ENCODE results near the gene AP2S1.
"Not testable (repeated sequence)": the region's sequence is repeated elsewhere in the genome, so short reads cannot be mapped to it uniquely, and the experiment has no call there.

Gene AP2S1

GRCh38 chr19:46885411-46885810, 34.8 kb upstream of the AP2S1 start:
- peaks cover 2% of the 10 kb centered on the region for H3K9me3 ChIP-seq (ENCODE audit: severe bottlenecking)
- peaks cover 25% of the 10 kb centered on the region for H3K4me1 ChIP-seq (ENCODE audit: insufficient read depth, poor library complexity, severe bottlenecking)
- DNase-seq (ENCODE audit: low spot score) (no peak), ATAC-seq (ENCODE audit: low read depth) (no peak)
- TF ChIP-seq CTCF (IDR thresholded peaks at IDR 0.05; ENCODE audit: poor library complexity, severe bottlenecking): no peak
- peak overlapping the region; percentile 41 for H3K27ac ChIP-seq (ENCODE audit: poor library complexity, severe bottlenecking)
- H3K27me3 ChIP-seq (ENCODE audit: insufficient read depth, poor library complexity, severe bottlenecking): no peaks in the 10 kb centered on the region
- H3K36me3 ChIP-seq (ENCODE audit: low read depth): peaks cover 2% of the 10 kb centered on the region
- no peak overlapping the region for H3K4me3 ChIP-seq (ENCODE audit: severe bottlenecking)

- H3K36me3 ChIP-seq (ENCODE audit: low read depth): peaks cover 18% of the 10 kb centered on the region
- not testable (repeated sequence) for ATAC-seq (ENCODE audit: low read depth)
These were observed 32.1 kb upstream of the AP2S1 start for GRCh38 chr19:46882751-46883150.

GRCh38 chr19:46882034-46882433, 31.4 kb upstream of the AP2S1 start:
- Histone ChIP-seq H3K9me3 (ENCODE audit: severe bottlenecking) (peaks cover 2% of the 10 kb centered on the region), H3K4me3 (ENCODE audit: severe bottlenecking) (no peak overlapping the region), H3K27ac (ENCODE audit: poor library complexity, severe bottlenecking) (no peak overlapping the region), H3K27me3 (ENCODE audit: insufficient read depth, poor library complexity, severe bottlenecking) (no peaks in the 10 kb centered on the region), H3K36me3 (ENCODE audit: low read depth) (peaks cover 18% of the 10 kb centered on the region), H3K4me1 (ENCODE audit: insufficient read depth, poor library complexity, severe bottlenecking) (peaks cover 39% of the 10 kb centered on the region)
- DNase-seq (ENCODE audit: low spot score) (no peak), ATAC-seq (ENCODE audit: low read depth) (no peak)
- TF ChIP-seq CTCF (IDR thresholded peaks at IDR 0.05; ENCODE audit: poor library complexity, severe bottlenecking): no peak

More at GRCh38 chr19:46882751-46883150, 32.1 kb upstream of the AP2S1 start:
- not testable (repeated sequence) for H3K4me3 ChIP-seq (ENCODE audit: severe bottlenecking); H3K27ac ChIP-seq (ENCODE audit: poor library complexity, severe bottlenecking); DNase-seq (ENCODE audit: low spot score); H3K9me3 ChIP-seq (ENCODE audit: severe bottlenecking); H3K27me3 ChIP-seq (ENCODE audit: insufficient read depth, poor library complexity, severe bottlenecking)
- peaks cover 39% of the 10 kb centered on the region for H3K4me1 ChIP-seq (ENCODE audit: insufficient read depth, poor library complexity, severe bottlenecking)

- DNase-seq (ENCODE audit: low spot score) (no peak), ATAC-seq (ENCODE audit: low read depth) (no peak)
- no peaks in the 10 kb centered on the region for H3K27me3 ChIP-seq (ENCODE audit: insufficient read depth, poor library complexity, severe bottlenecking)
These were observed 30.4 kb upstream of the AP2S1 start for GRCh38 chr19:46881092-46881491.

GRCh38 chr19:46880431-46880830, 29.8 kb upstream of the AP2S1 start:
- no peak for ATAC-seq (ENCODE audit: low read depth)
- Histone ChIP-seq H3K27ac (ENCODE audit: poor library complexity, severe bottlenecking) (no peak overlapping the region), H3K27me3 (ENCODE audit: insufficient read depth, poor library complexity, severe bottlenecking) (no peaks in the 10 kb centered on the region), H3K9me3 (ENCODE audit: severe bottlenecking) (no peaks in the 10 kb centered on the region), H3K4me3 (ENCODE audit: severe bottlenecking) (no peak overlapping the region), H3K36me3 (ENCODE audit: low read depth) (peaks cover 30% of the 10 kb centered on the region), H3K4me1 (ENCODE audit: insufficient read depth, poor library complexity, severe bottlenecking) (peaks cover 29% of the 10 kb centered on the region)
- no peak for TF ChIP-seq CTCF (IDR thresholded peaks at IDR 0.05; ENCODE audit: poor library complexity, severe bottlenecking)
- no peak for DNase-seq (ENCODE audit: low spot score)

More at GRCh38 chr19:46881092-46881491, 30.4 kb upstream of the AP2S1 start:
- H3K36me3 ChIP-seq (ENCODE audit: low read depth): peaks cover 24% of the 10 kb centered on the region
- H3K27ac ChIP-seq (ENCODE audit: poor library complexity, severe bottlenecking): no peak overlapping the region
- H3K9me3 ChIP-seq (ENCODE audit: severe bottlenecking): no peaks in the 10 kb centered on the region
- TF ChIP-seq CTCF (IDR thresholded peaks at IDR 0.05; ENCODE audit: poor library complexity, severe bottlenecking): no peak
- H3K4me1 ChIP-seq (ENCODE audit: insufficient read depth, poor library complexity, severe bottlenecking): peaks cover 30% of the 10 kb centered on the region
- H3K4me3 ChIP-seq (ENCODE audit: severe bottlenecking): no peak overlapping the region
